ENCODE results near the gene DEGS1.

DNA sequence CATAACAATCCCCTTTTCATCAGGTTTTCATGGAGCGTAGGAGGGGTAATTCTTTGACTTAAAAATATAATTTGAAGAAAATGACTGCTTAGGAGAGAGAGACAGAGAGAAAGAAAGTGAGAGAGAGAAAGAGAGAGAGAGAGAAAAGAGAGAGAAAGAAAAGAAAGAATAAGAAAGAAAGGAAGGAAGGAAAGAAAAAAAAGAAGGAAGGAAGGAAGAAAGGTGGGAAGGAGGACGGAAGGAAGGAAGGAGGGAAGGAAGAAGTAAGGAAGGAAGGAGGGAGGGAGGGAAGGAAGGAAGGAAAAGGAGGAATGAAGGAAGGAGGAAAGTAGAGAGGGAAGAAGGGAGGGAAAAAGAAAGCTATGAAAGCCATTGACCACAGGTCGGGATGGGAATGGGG is 10.8 kb upstream of the DEGS1 start:
- TF ChIP-seq, protein P1, sequence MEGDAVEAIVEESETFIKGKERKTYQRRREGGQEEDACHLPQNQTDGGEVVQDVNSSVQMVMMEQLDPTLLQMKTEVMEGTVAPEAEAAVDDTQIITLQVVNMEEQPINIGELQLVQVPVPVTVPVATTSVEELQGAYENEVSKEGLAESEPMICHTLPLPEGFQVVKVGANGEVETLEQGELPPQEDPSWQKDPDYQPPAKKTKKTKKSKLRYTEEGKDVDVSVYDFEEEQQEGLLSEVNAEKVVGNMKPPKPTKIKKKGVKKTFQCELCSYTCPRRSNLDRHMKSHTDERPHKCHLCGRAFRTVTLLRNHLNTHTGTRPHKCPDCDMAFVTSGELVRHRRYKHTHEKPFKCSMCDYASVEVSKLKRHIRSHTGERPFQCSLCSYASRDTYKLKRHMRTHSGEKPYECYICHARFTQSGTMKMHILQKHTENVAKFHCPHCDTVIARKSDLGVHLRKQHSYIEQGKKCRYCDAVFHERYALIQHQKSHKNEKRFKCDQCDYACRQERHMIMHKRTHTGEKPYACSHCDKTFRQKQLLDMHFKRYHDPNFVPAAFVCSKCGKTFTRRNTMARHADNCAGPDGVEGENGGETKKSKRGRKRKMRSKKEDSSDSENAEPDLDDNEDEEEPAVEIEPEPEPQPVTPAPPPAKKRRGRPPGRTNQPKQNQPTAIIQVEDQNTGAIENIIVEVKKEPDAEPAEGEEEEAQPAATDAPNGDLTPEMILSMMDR (IDR thresholded peaks at IDR 0.05), result no peak
- TF ChIP-seq POLR2A (IDR thresholded peaks at IDR 0.05), result no peak
